H7 (cell line): Measurements from ENCODE around the gene HTT. TPM values are rescaled to one million over a fixed set of nuclear protein-coding genes. Genes with fewer than 3 reads are reported as not detected.
"Not testable (repeated sequence)": the region's sequence is repeated elsewhere in the genome, so short reads cannot be mapped to it uniquely, and the experiment has no call there.

Experiments
- DNase-seq: peaks from one replicate; pipeline ENCODE4 v3.0.0; 2012
- H3K27me3 ChIP-seq: 2 replicates; pipeline ENCODE4 v1.6.0; 2011; ENCODE audit warnings: mild to moderate bottlenecking, low read length; ENCODE audit not compliant: control insufficient read depth, insufficient read depth
- H3K36me3 ChIP-seq: replicated peaks from 2 replicates; pipeline ENCODE4 v1.5.1; 2011; ENCODE audit warnings: low read length; ENCODE audit not compliant: control insufficient read depth, insufficient read depth
- H3K4me3 ChIP-seq: 2 replicates; pipeline ENCODE4 v1.5.1; 2011; ENCODE audit warnings: low read depth, mild to moderate bottlenecking, control low read depth, low read length, moderate library complexity; ENCODE audit not compliant: insufficient read depth
- total RNA-seq: library from RNA; depleted of rRNA; stranded (reverse); fragments of >200 nt; shearing (Covaris generic); gene quantifications from 2 replicates; pipeline ENCODE4 v1.2.3, GENCODE V29; 2014

The HTT gene
- total RNA-seq, 1 experiment from 2014 or later = 24.4 TPM

DNA sequence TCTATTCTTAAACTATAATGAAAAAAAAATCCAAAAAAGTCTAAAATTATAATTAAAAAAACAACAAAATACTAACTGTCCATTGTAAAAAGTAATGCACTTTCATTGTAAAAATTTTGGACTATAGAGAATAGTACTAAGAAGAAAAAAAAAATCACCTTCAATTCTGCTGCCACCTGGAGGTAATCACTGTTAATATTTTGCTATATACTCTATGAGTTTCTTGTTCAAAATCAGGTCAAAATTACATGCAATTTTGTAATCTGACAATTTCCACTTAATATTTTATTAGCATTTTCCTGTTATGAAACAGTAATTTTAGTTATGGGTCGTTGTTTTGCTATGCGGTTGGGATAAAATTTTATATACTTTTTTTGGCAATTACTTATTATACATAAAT is 62.0 kb downstream of the HTT start:
- H3K4me3 ChIP-seq = no peak overlapping the region
- DNase-seq = no peak
- peaks cover 32% of the 10 kb centered on the region for H3K36me3 ChIP-seq
- H3K27me3 ChIP-seq = no peaks in the 10 kb centered on the region

DNA sequence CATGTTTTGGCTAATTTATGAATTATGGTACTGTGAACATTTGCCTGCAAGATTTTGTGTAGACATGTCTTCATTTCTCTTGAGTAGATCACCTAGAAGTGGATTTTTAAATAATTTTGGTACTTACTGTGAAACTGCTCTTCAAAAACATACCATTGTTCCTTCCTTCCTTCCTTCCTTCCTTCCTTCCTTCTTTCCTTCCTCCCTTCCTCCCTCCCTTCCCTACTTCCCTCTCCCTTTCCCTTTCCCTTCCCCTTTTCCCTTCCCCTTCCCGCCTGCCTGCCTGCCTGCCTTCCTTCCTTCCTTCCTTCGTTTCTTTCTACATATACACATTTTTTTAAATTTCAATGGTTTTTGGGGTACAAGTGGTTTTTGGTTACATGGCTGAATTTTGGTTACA is 63.4 kb downstream of the HTT start:
- no peaks in the 10 kb centered on the region for H3K27me3 ChIP-seq
- no peak for DNase-seq
- H3K4me3 ChIP-seq = no peak overlapping the region
- H3K36me3 ChIP-seq = peaks cover 21% of the 10 kb centered on the region

DNA sequence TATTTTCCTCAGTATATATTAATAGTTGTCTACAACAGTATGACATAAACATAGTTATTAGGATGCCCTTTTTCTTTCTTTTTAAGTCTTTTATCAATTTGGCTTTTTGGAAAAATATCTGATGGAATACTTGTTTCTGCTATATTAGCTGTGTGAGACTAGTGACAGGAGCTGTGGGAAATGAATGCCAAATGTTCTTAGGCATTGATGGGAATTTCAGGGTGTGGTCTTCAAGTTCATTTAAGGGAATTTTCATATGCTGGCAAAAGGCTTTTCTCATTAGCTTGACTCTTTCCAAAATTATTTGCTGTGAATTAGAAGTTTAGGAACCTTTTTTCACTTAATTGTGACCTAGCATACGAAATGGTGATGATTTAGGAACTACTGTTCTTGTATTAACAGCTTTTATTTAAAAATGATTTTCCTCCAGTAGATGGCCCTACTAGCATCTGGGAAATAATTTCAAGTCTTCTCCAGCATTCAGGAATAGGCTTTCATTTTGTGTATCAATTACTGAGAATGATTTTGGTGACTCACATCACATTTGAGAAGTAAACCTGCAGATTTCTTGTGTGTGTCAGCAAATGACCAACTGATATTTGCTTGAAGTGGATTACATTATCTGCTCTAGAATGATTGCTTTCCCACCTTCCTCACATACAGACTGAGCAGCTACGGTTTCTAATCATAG is 70.9 kb downstream of the HTT start:
- Histone ChIP-seq H3K27me3 (no peaks in the 10 kb centered on the region), H3K36me3 (peaks cover 25% of the 10 kb centered on the region), H3K4me3 (no peak overlapping the region)
- DNase-seq = no peak

DNA sequence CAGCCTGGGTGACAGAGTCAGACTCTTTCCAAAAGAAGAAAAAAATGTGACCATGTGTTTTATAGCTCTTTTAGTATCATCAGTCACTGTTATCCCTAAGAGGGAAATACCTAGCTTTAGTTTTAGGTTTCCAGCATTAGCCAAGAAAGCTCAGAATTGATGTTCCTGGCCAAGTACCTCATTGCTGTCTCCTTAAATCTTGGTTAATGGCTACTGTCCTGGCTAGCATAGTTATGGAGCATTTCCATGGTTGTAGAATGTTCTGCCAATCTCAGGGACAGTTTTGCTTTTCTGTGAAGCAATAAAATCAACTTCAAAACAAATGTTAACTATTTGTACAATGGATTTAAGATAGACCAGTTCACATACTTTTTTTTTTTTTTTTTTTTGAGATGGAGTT is 74.4 kb downstream of the HTT start:
- H3K36me3 ChIP-seq = peaks cover 29% of the 10 kb centered on the region
- H3K27me3 ChIP-seq = no peaks in the 10 kb centered on the region
- no peak overlapping the region for H3K4me3 ChIP-seq
- DNase-seq = no peak

DNA sequence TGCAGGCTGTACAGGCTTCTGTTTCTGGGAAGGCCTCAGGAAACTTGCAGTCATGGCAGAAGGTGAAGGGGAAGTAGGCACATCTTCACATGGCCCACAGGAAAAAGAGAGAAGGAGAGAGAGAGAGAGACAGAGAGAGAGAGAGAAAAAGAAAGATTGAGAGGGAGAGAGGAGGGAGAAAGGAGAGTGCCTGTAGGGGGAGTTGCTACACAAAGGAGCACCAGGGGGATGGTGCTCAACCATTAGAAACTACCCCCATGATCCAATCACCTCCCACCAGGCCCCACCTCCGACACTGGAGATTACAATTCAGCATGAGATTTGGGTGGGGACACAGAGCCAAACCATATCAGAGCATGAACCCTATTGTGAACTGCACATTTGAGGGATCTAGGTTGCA is 76.8 kb downstream of the HTT start:
- not testable (repeated sequence) for H3K27me3 ChIP-seq, H3K4me3 ChIP-seq
- peaks cover 34% of the 10 kb centered on the region for H3K36me3 ChIP-seq
- peak; percentile 42 for DNase-seq

DNA sequence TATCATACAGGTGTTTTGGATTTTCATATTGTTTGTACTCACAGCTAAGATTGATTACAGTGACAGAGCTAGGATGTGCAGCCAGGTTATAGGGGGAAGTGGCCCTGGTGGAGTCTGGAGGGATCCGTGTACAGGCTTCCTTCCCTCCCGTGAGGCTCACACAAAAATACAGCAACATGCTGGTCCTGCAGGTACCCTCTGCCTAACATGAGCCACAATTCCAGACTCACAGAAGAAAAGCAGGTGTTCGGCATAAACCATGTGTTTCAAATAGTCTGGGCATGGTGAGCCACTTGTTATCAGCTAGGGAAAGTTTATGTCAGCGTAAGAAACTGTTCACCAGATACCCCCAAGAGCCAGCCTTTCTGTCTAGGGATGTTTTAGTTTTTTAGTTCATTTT is 82.9 kb downstream of the HTT start:
- H3K36me3 ChIP-seq = peaks cover 31% of the 10 kb centered on the region

DNA sequence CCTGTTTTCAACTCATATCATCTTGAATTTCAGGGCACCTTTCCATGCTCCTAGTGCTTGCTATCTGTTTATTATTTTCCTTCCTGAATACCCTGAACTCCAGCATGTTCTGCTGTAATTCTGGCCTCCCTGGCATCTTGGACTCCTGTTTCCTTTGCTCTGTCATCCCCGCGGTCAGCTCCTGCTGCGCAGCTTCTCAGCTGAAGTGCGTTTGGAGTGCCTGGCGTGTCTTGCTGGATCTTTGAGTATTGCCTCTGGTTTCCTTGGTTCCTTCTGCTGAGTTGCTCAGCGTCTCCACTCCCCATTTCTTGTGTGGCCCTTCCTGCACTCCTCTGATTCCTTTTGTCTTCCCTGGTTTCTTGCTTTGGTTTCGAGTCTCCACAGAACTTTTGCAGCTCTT is 84.4 kb downstream of the HTT start:
- Histone ChIP-seq H3K36me3 (peaks cover 25% of the 10 kb centered on the region), H3K27me3 (no peaks in the 10 kb centered on the region), H3K4me3 (no peak overlapping the region)
- no peak for DNase-seq

More for the DNA sequence above, 82.9 kb downstream of the HTT start:
- H3K4me3 ChIP-seq = no peak overlapping the region
- no peaks in the 10 kb centered on the region for H3K27me3 ChIP-seq
- no peak for DNase-seq

DNA sequence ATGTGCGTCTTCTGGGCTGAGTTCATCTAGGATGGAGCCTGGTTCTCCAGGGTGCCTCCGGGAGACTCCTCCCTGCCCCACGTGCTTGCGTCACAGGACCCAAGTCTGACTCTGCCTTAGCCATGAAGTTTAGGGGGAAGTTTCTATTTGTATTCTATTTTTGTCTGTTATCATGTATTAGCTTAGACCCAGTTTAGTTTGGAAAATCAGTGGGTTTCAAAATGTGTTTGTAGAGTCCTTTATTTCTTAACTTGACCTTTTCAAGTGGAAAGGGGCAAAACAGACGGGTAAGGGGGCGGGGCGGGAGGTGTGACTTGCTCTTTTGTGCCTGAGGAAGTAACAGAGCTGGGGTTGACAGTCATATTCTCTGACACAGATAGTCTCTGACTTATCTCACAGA is 86.0 kb downstream of the HTT start:
- DNase-seq = no peak
- Histone ChIP-seq H3K36me3 (peaks cover 19% of the 10 kb centered on the region), H3K27me3 (no peaks in the 10 kb centered on the region), H3K4me3 (no peak overlapping the region)

DNA sequence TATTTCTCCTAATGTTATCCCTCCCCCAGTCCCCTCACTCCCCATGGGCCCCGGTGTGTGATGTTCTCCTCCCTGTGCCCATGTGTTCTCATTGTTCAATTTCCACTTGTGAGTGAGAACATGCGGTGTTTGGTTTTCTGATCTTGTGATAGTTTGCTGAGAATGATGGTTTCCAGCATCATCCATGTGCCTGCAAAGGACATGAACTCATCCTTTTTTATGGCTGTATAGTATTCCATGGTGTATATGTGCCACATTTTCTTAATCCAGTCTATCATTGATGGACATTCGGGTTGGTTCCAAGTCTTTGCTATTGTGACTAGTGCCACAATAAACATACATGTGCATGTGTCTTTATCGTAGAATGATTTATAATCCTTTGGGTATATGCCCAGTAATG is 86.6 kb downstream of the HTT start:
- H3K4me3 ChIP-seq, H3K27me3 ChIP-seq, DNase-seq: not testable (repeated sequence)
- H3K36me3 ChIP-seq = peaks cover 19% of the 10 kb centered on the region

DNA sequence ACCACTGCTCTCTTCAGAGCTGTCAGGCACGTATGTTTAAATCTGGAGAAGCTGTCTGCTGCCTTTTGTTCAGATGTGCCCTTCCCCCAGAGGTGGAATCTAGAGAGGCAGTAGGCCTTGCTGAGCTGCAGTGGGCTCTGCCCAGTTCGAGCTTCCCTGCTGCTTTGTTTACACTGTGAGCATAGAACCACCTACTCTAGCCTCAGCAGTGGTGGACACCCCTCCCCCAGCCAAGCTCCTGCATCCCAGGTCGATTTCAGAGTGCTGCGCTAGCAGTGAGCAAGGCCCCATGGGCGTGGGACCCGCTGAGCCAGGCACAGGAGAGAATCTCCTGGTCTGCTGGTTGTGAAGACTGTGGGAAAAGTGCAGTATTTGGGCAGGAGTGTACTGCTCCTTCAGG is 92.0 kb downstream of the HTT start:
- DNase-seq, H3K4me3 ChIP-seq, H3K36me3 ChIP-seq, H3K27me3 ChIP-seq: not testable (repeated sequence)

DNA sequence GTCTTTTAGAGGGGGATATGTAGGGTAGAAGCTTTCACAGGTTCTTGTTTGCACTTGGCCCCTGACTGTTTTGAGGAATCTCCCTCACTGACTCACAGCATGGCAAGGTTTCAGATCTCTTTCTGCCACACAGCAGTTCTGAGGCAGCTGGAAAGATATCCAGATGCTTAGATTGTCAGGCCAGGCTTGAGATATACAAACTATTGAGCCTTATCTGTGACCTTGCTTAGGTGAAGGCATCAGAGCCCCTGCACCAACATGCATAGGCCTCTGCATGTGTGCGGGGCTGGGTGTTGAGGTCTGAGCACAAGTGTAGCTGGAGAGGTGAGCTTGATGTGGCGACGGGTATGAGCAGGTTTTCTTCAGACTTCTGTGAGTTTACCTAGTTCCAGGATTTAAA is 93.5 kb downstream of the HTT start:
- H3K36me3 ChIP-seq = peaks cover 7% of the 10 kb centered on the region; the same call in 1 of the 2 replicates
- DNase-seq = peak; percentile 73
- H3K4me3 ChIP-seq = no peak overlapping the region
- H3K27me3 ChIP-seq = no peaks in the 10 kb centered on the region

DNA sequence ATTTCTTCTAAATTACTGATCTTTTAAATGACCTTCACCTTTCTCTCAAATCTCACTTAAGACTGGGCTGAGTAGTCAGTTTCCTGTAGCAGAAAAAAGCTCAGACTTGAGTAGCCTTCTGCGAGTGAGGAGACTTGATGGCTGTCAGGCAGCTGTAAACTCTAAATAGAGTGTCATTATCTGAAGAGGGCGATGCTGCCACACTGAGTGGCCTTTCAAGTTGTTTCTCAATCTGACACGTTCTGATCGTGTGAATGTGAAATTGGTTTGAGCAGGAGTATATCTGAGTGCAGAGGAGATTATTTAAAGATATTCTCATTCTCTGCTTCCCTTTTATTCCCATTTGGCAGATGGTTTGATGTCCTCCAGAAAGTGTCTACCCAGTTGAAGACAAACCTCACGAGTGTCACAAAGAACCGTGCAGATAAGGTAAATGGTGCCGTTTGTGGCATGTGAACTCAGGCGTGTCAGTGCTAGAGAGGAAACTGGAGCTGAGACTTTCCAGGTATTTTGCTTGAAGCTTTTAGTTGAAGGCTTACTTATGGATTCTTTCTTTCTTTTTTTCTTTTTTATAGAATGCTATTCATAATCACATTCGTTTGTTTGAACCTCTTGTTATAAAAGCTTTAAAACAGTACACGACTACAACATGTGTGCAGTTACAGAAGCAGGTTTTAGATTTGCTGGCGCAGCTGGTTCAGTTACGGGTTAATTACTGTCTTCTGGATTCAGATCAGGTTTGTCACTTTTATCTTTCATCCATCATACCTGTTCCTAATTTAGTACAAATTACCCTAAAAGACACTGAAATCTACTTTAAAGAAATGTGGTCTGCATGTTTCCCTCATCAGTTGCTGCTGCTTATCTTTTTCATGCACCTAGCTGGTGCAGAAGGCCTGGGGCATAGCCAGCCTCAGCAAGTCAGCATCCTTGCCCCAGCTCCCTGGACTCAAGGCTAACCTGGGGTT is 100.2 kb downstream of the HTT start:
- no peak overlapping the region for H3K4me3 ChIP-seq
- peaks cover 21% of the 10 kb centered on the region for H3K36me3 ChIP-seq
- DNase-seq = no peak
- no peaks in the 10 kb centered on the region for H3K27me3 ChIP-seq

DNA sequence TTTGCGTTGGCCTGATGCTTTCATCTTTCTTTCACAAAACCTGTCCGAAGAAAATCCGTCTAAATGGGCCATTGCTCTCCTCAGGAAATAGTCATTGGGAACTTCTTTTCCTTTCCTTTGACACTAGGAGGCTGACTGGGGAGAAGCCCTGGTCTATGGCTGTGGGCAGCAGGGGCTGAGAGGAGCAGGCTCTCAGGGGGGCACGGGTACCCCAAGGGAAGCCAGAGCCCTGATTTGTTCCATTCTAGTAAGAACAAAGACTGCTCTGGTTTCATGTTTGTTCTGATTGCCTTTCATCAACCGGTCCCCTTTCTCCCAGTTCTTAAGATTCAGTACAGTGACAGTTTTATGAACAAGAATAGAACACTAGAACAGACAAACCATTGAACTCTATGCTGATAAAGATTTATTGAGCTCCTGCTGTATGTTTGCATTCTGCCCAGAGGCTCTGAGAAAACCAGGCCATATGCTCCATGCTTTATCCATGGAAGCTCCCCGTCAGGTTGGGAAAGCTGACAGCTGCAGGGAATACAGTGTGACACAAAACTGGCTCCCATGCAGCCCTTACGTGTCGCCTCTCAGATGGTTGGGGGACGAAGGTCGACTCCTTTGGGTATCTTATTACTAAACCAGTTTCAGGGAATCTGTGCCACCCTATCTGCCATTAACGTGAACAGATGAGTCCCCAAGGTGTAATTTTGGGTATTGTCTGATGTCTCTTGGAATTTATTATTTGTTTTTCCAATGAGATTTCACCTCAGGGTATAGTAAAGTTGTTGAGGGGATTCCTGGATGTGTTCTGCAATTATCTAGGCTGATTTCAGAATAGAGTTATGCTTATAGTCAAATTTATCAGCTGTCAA is 102.1 kb downstream of the HTT start:
- no peak for DNase-seq
- no peak overlapping the region for H3K4me3 ChIP-seq
- H3K36me3 ChIP-seq = peaks cover 21% of the 10 kb centered on the region

DNA sequence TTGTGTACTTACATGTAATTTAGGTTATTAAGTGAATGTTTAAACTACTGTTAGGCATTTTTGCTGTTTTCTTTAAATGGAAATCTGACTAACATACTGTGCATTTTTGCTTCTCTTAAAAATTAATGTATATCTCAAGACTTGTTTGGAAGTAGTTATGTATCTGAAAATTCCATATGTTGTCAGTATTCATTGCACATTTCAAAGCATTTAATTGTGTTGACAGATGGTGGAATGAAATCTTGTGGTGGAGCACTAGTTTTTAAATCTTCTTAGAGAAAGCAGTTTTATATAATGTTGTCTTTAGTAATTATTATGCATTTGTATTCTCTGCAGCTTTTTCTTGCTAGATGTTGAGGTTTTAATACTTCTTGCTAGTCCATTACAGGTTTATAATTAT is 102.9 kb downstream of the HTT start:
- peaks cover 25% of the 10 kb centered on the region for H3K36me3 ChIP-seq
- H3K27me3 ChIP-seq = no peaks in the 10 kb centered on the region
- no peak overlapping the region for H3K4me3 ChIP-seq
- no peak for DNase-seq

More for the DNA sequence above, 102.1 kb downstream of the HTT start:
- H3K27me3 ChIP-seq = no peaks in the 10 kb centered on the region
